Thyroid gland (tissue), 4 donors: ENCODE results near the gene PACS2. TPM values are rescaled to one million over a fixed set of nuclear protein-coding genes. Genes with fewer than 3 reads are reported as not detected.
"Not testable (repeated sequence)": the region's sequence is repeated elsewhere in the genome, so short reads cannot be mapped to it uniquely, and the experiment has no call there.

Source experiments
- DNase-seq, 2 donors: peaks; one replicate each; pipeline ENCODE4 v3.0.0-alpha.2; 2019
- H3K27ac ChIP-seq, 3 donors: fragments of 200-600 bp; sonication (generic); 1 replicate in 2 of 3; 2 replicates in 1 of 3; pipeline ENCODE4 v1.5.1; 2016 to 2019; ENCODE audit warnings: mild to moderate bottlenecking in 1 of 3, moderate library complexity in 1 of 3
- H3K27me3 ChIP-seq: fragments of 200-600 bp; sonication (generic); one replicate; pipeline ENCODE4 v1.5.1; 2019
- H3K36me3 ChIP-seq, 2 donors: fragments of 200-600 bp; sonication (generic); one replicate each; pipeline ENCODE4 v1.5.1; 2016 to 2019
- H3K4me1 ChIP-seq, 2 donors: fragments of 200-600 bp; sonication (generic); one replicate each; pipeline ENCODE4 v1.5.1; 2017 to 2019
- H3K4me3 ChIP-seq, 3 donors: fragments of 200-600 bp; sonication (generic); replicated peaks in 1 of 3; 1 replicate in 2 of 3; 2 replicates in 1 of 3; pipeline ENCODE4 v1.5.1; 2016; ENCODE audit warnings: mild to moderate bottlenecking in 1 of 3
- H3K9me3 ChIP-seq: fragments of 200-600 bp; sonication (generic); one replicate; pipeline ENCODE4 v1.5.1; 2017
- CTCF ChIP-seq, 6 experiments: fragments of 200-600 bp in 3 of 6; fragments of 450-650 bp in 3 of 6; sonication (generic) in 3 of 6; IDR thresholded peaks; one replicate each; pipeline ENCODE4 v1.5.1; 2016 to 2019; ENCODE audit warnings: antibody characterized with exemption in 6 of 6, mild to moderate bottlenecking in 2 of 6, inconsistent platforms in 1 of 6, moderate library complexity in 1 of 6
- POLR2A ChIP-seq, 2 donors: fragments of 450-650 bp; IDR thresholded peaks; one replicate each; pipeline ENCODE4 v1.6.1; 2017; ENCODE audit warnings: antibody characterized with exemption in 2 of 2, mild to moderate bottlenecking in 2 of 2, moderate library complexity in 1 of 2
- WGBS, 2 donors: methylation state at CpG; one replicate each; pipeline ENCODE4 v1.1.5; 2017; 5-methylcytosine and 5-hydroxymethylcytosine counted together
- intact Hi-C: fragments of 100-400 bp; cut with DNase I; formaldehyde crosslinking; loops from one replicate; pipeline ENCODE4 v1.15.1; 2023
- total RNA-seq, 4 donors: library from RNA; depleted of rRNA; stranded (reverse); fragments of >200 nt; gene quantifications; one replicate each; pipeline ENCODE4 v1.2.3, GENCODE V29; 2016

PACS2 gene
- total RNA-seq, 4 donors from 2014 or later = 54.6 to 85.2 (median 72.1) TPM

- TF ChIP-seq CTCF (IDR thresholded peaks at IDR 0.05) (no peak), POLR2A (IDR thresholded peaks at IDR 0.05) (no peak)
- intact Hi-C loops = no loop called here
- H3K9me3 ChIP-seq = no peaks in the 10 kb centered on the region
- H3K36me3 ChIP-seq = no peaks in the 10 kb centered on the region
- WGBS, 2 donors = 79 to 85% methylated on average over 13 of the region's 13 CpGs
- no peak overlapping the region for H3K27ac ChIP-seq
- no peak overlapping the region for H3K4me3 ChIP-seq
- no peaks in the 10 kb centered on the region for H3K27me3 ChIP-seq
- H3K4me1 ChIP-seq = peaks cover 4 to 22% of the 10 kb centered on the region in 2 donors
- DNase-seq = no peak
These were observed 23.8 kb upstream of the PACS2 start for GRCh38 chr14:105290621-105291346.

GRCh38 chr14:105292826-105293711 is 21.5 kb upstream of the PACS2 start:
- intact Hi-C loops = no loop called here
- Histone ChIP-seq H3K36me3 (no peaks in the 10 kb centered on the region), H3K27ac (no peak overlapping the region), H3K27me3 (no peaks in the 10 kb centered on the region), H3K4me3 (no peak overlapping the region), H3K4me1 (peaks cover 4 to 22% of the 10 kb centered on the region in 2 donors), H3K9me3 (no peaks in the 10 kb centered on the region)
- DNase-seq = no peak
- TF ChIP-seq POLR2A (IDR thresholded peaks at IDR 0.05) = no peak
- TF ChIP-seq CTCF (IDR thresholded peaks at IDR 0.05) = no peak
- 69 to 76% methylated on average over 21 to 25 of the region's 26 CpGs for WGBS, 2 donors

GRCh38 chr14:105294142-105294597 is 20.4 kb upstream of the PACS2 start:
- WGBS, 2 donors = 57 to 65% methylated on average over 8 to 14 of the region's 15 CpGs
- no peaks in the 10 kb centered on the region for H3K9me3 ChIP-seq
- no peak overlapping the region for H3K4me3 ChIP-seq
- no peaks in the 10 kb centered on the region for H3K36me3 ChIP-seq
- no peak for TF ChIP-seq POLR2A (IDR thresholded peaks at IDR 0.05)
- TF ChIP-seq CTCF (IDR thresholded peaks at IDR 0.05) = no peak
- intact Hi-C loops = no loop called here
- no peak for DNase-seq
- H3K4me1 ChIP-seq = peaks cover 4 to 25% of the 10 kb centered on the region in 2 donors
- no peak overlapping the region for H3K27ac ChIP-seq
- H3K27me3 ChIP-seq = no peaks in the 10 kb centered on the region

- peaks cover 12 to 33% of the 10 kb centered on the region in 2 donors for H3K4me1 ChIP-seq
- 95 to 96% methylated on average over 11 of the region's 11 CpGs for WGBS, 2 donors
- H3K36me3 ChIP-seq, DNase-seq, H3K27ac ChIP-seq, intact Hi-C loops, H3K27me3 ChIP-seq, H3K4me3 ChIP-seq, H3K9me3 ChIP-seq: not testable (repeated sequence)
These were observed 17.2 kb upstream of the PACS2 start for GRCh38 chr14:105297311-105297710.

- 18 to 31% methylated on average over 9 to 19 of the region's 54 CpGs for WGBS, 2 donors
- no peaks in the 10 kb centered on the region for H3K9me3 ChIP-seq
- TF ChIP-seq CTCF (IDR thresholded peaks at IDR 0.05) = no peak
- TF ChIP-seq POLR2A (IDR thresholded peaks at IDR 0.05) = no peak
- intact Hi-C loops = no loop called here
- peak overlapping the region; percentile 81 to 96 (median 96) for H3K27ac ChIP-seq
- no peaks in the 10 kb centered on the region for H3K36me3 ChIP-seq
- peak overlapping the region; percentile 61 to 73 (median 72) for H3K4me3 ChIP-seq
- peaks cover 7 to 11% of the 10 kb centered on the region in 2 donors for H3K4me1 ChIP-seq
- H3K27me3 ChIP-seq = no peaks in the 10 kb centered on the region
- DNase-seq = peak; percentile 21 to 46
These were observed 14.7 kb upstream of the PACS2 start for GRCh38 chr14:105299654-105300541.
